K562 (cell line): ENCODE measurements around the gene BPIFB2. TPM values are rescaled to one million over a fixed set of nuclear protein-coding genes. Genes with fewer than 3 reads are reported as not detected.

ENCODE experiments used
- ATAC-seq: fragments of 200-7000 bp; cut with Tn5 transposase; 3 replicates; pipeline ENCODE4 v1.9.1; 2020; ENCODE audit warnings: moderate library complexity
- BruUV-seq: library from RNA; stranded (reverse); fragments of 400-500 nt; replicated peaks from 2 replicates; lab custom pipeline; 2021; lab: Mats Ljungman, UMichigan
- CTCF ChIA-PET: fragments of 300-600 bp; formaldehyde crosslinking; extraction: SDS; loops from one replicate; lab custom pipeline; 2021; ENCODE audit warnings: low intra/inter-chr PET ratio; lab: Yijun Ruan, JAX
- POLR2A ChIA-PET: fragments of 300-600, 350-650 bp; sonication (Branson Sonifier 250); formaldehyde crosslinking; extraction: SDS; loops from one replicate; lab custom pipeline; 2021; ENCODE audit warnings: antibody characterized with exemption, inconsistent platforms; lab: Yijun Ruan, JAX
- DNase-seq, 4 experiments: peaks; one replicate each; pipeline versions ENCODE4 v3.0.0 to v3.0.0-alpha.2; 2011 to 2018; ENCODE audit warnings: low spot score in 3 of 4, mixed read lengths in 3 of 4; ENCODE audit errors: extremely low read depth in 1 of 4
- FAIRE-seq: peaks from 2 replicates; lab custom pipeline; 2011; peaks lifted over from hg19 to GRCh38; lab: Jason Lieb, UNC
- H2AFZ ChIP-seq: 2 replicates; pipeline ENCODE4 v1.6.0; 2011; ENCODE audit warnings: low read depth, low read length, control low read depth, inconsistent platforms
- H3K27ac ChIP-seq: fragments of 200-600 bp; 3 replicates; pipeline ENCODE4 v1.8.0; 2011; ENCODE audit warnings: low read depth, mild to moderate bottlenecking, control low read depth, inconsistent platforms, low read length, moderate library complexity, mixed read lengths; ENCODE audit errors: extremely low read depth
- H3K27me3 ChIP-seq, 2 experiments: fragments of 300-600 bp in 1 of 2; 2 replicates in 1 of 2; 3 replicates in 1 of 2; pipeline versions ENCODE4 v1.6.0 to v1.8.0; 2011; ENCODE audit warnings: inconsistent platforms in 2 of 2, low read length in 2 of 2, mild to moderate bottlenecking in 1 of 2, mixed read lengths in 1 of 2, moderate library complexity in 1 of 2; ENCODE audit not compliant: control insufficient read depth in 2 of 2, insufficient read depth in 2 of 2
- H3K36me3 ChIP-seq: fragments of 300-600 bp; 3 replicates; pipeline ENCODE4 v1.8.0; 2011; ENCODE audit warnings: mild to moderate bottlenecking, low read length, inconsistent platforms; ENCODE audit not compliant: control insufficient read depth, insufficient read depth
- H3K4me1 ChIP-seq, 2 experiments: fragments of 200-600 bp in 1 of 2; replicated peaks in 1 of 2; 2 replicates in 1 of 2; 3 replicates in 1 of 2; pipeline versions ENCODE4 v1.5.1 to v1.8.0; 2011; ENCODE audit warnings: inconsistent platforms in 2 of 2, low read length in 2 of 2, mild to moderate bottlenecking in 1 of 2, mixed read lengths in 1 of 2, moderate library complexity in 1 of 2; ENCODE audit not compliant: control insufficient read depth in 2 of 2, insufficient read depth in 2 of 2
- H3K4me2 ChIP-seq: 2 replicates; pipeline ENCODE4 v1.6.1; 2011; ENCODE audit warnings: low read length, control low read depth, inconsistent platforms, mixed read lengths; ENCODE audit not compliant: insufficient read depth
- H3K4me3 ChIP-seq: fragments of 200-600 bp; sonication (generic), shearing (Covaris generic); 2 replicates; pipeline ENCODE4 v1.5.1; 2016; ENCODE audit warnings: control low read depth, inconsistent platforms
- H3K79me2 ChIP-seq: fragments of 200-600 bp; 3 replicates; pipeline ENCODE4 v1.8.0; 2011; ENCODE audit warnings: low read length, inconsistent platforms; ENCODE audit not compliant: control insufficient read depth, insufficient read depth
- H3K9ac ChIP-seq, 2 experiments: 2 replicates each; pipeline versions ENCODE4 v1.6.0 to v1.6.1; 2011; ENCODE audit warnings: low read depth in 2 of 2, low read length in 2 of 2, control low read depth in 1 of 2, inconsistent platforms in 1 of 2, mild to moderate bottlenecking in 1 of 2, mixed read lengths in 1 of 2; ENCODE audit not compliant: insufficient read depth in 1 of 2
- H3K9me1 ChIP-seq: one replicate; pipeline ENCODE4 v1.6.0; 2011; ENCODE audit warnings: inconsistent platforms, mild to moderate bottlenecking, low read length, moderate library complexity; ENCODE audit not compliant: control insufficient read depth, insufficient read depth
- H3K9me3 ChIP-seq: replicated peaks from 2 replicates; pipeline ENCODE4 v1.5.1; 2011; ENCODE audit warnings: low read depth, low read length, inconsistent platforms; ENCODE audit not compliant: control insufficient read depth, insufficient read depth
- H4K20me1 ChIP-seq: replicated peaks from 2 replicates; pipeline ENCODE4 v1.6.1; 2011; ENCODE audit warnings: low read length, inconsistent platforms, mixed read lengths; ENCODE audit not compliant: control insufficient read depth, insufficient read depth
- CSDE1 ChIP-seq, 2 experiments: fragments of 450-650 bp; IDR thresholded peaks; 2 replicates each; pipeline ENCODE4 v1.6.1; 2016; ENCODE audit warnings: mild to moderate bottlenecking in 1 of 2
- DLX4 ChIP-seq: fragments of 250-450 bp; sonication (Bioruptor Pico); IDR thresholded peaks from 2 replicates; pipeline ENCODE4 v1.6.1; 2021; ENCODE audit warnings: mild to moderate bottlenecking
- ELK1 ChIP-seq: sonication (generic); formaldehyde crosslinking; IDR thresholded peaks from 2 replicates; pipeline ENCODE4 v1.8.1; 2022; ENCODE audit warnings: missing genetic modification reagents
- PCBP2 ChIP-seq: fragments of 200-400 bp; formaldehyde crosslinking; IDR thresholded peaks from 2 replicates; pipeline ENCODE4 v1.6.1; 2018; ENCODE audit warnings: low read length, low read depth, mild to moderate bottlenecking, moderate library complexity; ENCODE audit not compliant: poor library complexity, severe bottlenecking
- SRSF1 ChIP-seq: fragments of 200-400 bp; formaldehyde crosslinking; IDR thresholded peaks from 2 replicates; pipeline ENCODE4 v1.6.1; 2017; ENCODE audit warnings: mild to moderate bottlenecking, low read depth, low read length, moderate library complexity
- ZNF197 ChIP-seq: fragments of 200-800 bp; sonication (Bioruptor generic); IDR thresholded peaks from 2 replicates; pipeline ENCODE4 v1.6.1; 2016; ENCODE audit warnings: low read depth, missing genetic modification characterization, missing compliant biosample characterization
- ZNF232 ChIP-seq: sonication (generic); formaldehyde crosslinking; IDR thresholded peaks from 2 replicates; pipeline ENCODE4 v1.8.0; 2022; ENCODE audit warnings: mild to moderate bottlenecking, missing genetic modification reagents
- WGBS: fragments of 100-300 bp; shearing (Covaris generic); methylation state at CpG from one replicate; pipeline ENCODE4 v1.1.6; 2016; ENCODE audit warnings: low coverage, mixed read lengths; ENCODE audit not compliant: insufficient coverage; ENCODE audit errors: missing lambda C conversion rate; 5-methylcytosine and 5-hydroxymethylcytosine counted together
- in situ Hi-C: fragments of 300-500 bp; cut with MboI; formaldehyde crosslinking; loops from 4 replicates; pipeline ENCODE4 v1.15.0; 2018; ENCODE audit warnings: inconsistent platforms, mixed read lengths
- intact Hi-C: fragments of 100-400 bp; cut with micrococcal nuclease; formaldehyde crosslinking; loops from 2 replicates; pipeline ENCODE4 v1.14.2; 2022
- polyA plus RNA-seq, 8 experiments: library from polyadenylated mRNA; depleted of rRNA in 4 of 8; stranded (reverse) in 5 of 8; unstranded in 3 of 8; fragments of >200 nt; fragmentation: Nextera tagmentation in 2 of 8; fragmentation: Illumina TruSeq in 1 of 8; extraction: Ambion mirVana in 2 of 8; extraction: Trizol in 1 of 8; gene quantifications; 2 replicates each; pipeline versions ENCODE4 v1.2.1 to v1.2.3, GENCODE V29; 2011 to 2014; ENCODE audit warnings: inconsistent platforms in 1 of 8, missing spikeins in 1 of 8
- total RNA-seq, 7 experiments: library from RNA; depleted of rRNA in 6 of 7; stranded (reverse); fragments of >200 nt in 6 of 7; fragmentation: Illumina TruSeq in 2 of 7; extraction: Trizol in 2 of 7; gene quantifications; 2 replicates each; pipeline versions ENCODE4 v1.2.1 to v1.2.3, GENCODE V29; 2011 to 2021; ENCODE audit warnings: low replicate concordance in 1 of 7

The BPIFB2 gene
- total and polyA plus RNA-seq, 9 of the 15 experiments (the other 6 are each of a cell fraction or from before 2014, with no cell fraction given) = not detected

GRCh38 chr20:32980990-32981389 is 26.5 kb upstream of the BPIFB2 start:
- in situ Hi-C loops = no loop called here
- Histone ChIP-seq H3K4me3 (no peak overlapping the region), H3K9ac (no peak overlapping the region), H3K36me3 (no peaks in the 10 kb centered on the region), H3K4me2 (no peak overlapping the region), H3K9me1 (no peaks in the 10 kb centered on the region), H2AFZ (no peak overlapping the region), H4K20me1 (0 out of 2 replicates have a peak, but pooled peaks cover 12% of the 10 kb centered on the region), H3K79me2 (no peaks in the 10 kb centered on the region), H3K27me3 (peaks cover 20 to 63% of the 10 kb centered on the region in 2 experiments), H3K27ac (no peak overlapping the region), H3K4me1 (no peaks in the 10 kb centered on the region; a peak in 1 of 5 replicates), H3K9me3 (no peaks in the 10 kb centered on the region)
- intact Hi-C loops = no loop called here
- DNase-seq (no peak), ATAC-seq (no peak), FAIRE-seq (no peak)
- ChIA-PET POLR2A (interaction anchor here (0.9 kb wide), 1 partner anchor 8 kb away, joined by 5 read pairs; no protein-coding TSS in a partner anchor), CTCF (no interaction called here)
- BruUV-seq = no TSS peak
- 0% methylated on average over 6 of the region's 6 CpGs for WGBS
- TF ChIP-seq ELK1 (CRISPR knock-in tag) (no peak), CSDE1 (IDR thresholded peaks at IDR 0.05) (no peak), SRSF1 (no peak), ZNF197 (no peak), ZNF232 (no peak), PCBP2 (no peak), DLX4 (CRISPR knock-in tag) (no peak)
